Prostate gland (tissue), 2 donors: Measurements from ENCODE around the gene TIMM23. TPM values are rescaled to one million over a fixed set of nuclear protein-coding genes. Genes with fewer than 3 reads are reported as not detected.

Source experiments
- DNase-seq: peaks from one replicate; pipeline ENCODE4 v3.0.0-alpha.2; 2019; ENCODE audit warnings: low spot score
- H3K27ac ChIP-seq, 2 donors: fragments of 200-600 bp; sonication (generic); 2 replicates each; pipeline ENCODE4 v1.5.1; 2017 to 2019
- H3K27me3 ChIP-seq: fragments of 200-600 bp; sonication (generic); replicated peaks from 2 replicates; pipeline ENCODE4 v1.5.1; 2019; ENCODE audit not compliant: insufficient read depth
- H3K36me3 ChIP-seq, 2 donors: fragments of 200-600 bp; sonication (generic); 1 replicate in 1 of 2; 2 replicates in 1 of 2; pipeline versions ENCODE4 v1.5.1 to v1.8.1; 2017 to 2019
- H3K4me1 ChIP-seq: fragments of 200-600 bp; sonication (generic); replicated peaks from 2 replicates; pipeline ENCODE4 v1.5.1; 2019
- H3K4me3 ChIP-seq, 2 donors: fragments of 200-600 bp; sonication (generic); 2 replicates each; pipeline ENCODE4 v1.5.1; 2017 to 2019
- H3K9me3 ChIP-seq: fragments of 200-600 bp; sonication (generic); 2 replicates; pipeline ENCODE4 v1.5.1; 2017
- CTCF ChIP-seq, 4 experiments: fragments of 200-600 bp in 2 of 4; fragments of 450-650 bp in 2 of 4; sonication (generic) in 2 of 4; IDR thresholded peaks; 1 replicate in 3 of 4; 2 replicates in 1 of 4; pipeline ENCODE4 v1.5.1; 2016 to 2019; ENCODE audit warnings: antibody characterized with exemption in 4 of 4, mild to moderate bottlenecking in 2 of 4, moderate library complexity in 2 of 4
- POLR2A ChIP-seq: fragments of 450-650 bp; IDR thresholded peaks from one replicate; pipeline ENCODE4 v1.6.1; 2016; ENCODE audit warnings: antibody characterized with exemption, mild to moderate bottlenecking
- POLR2AphosphoS5 ChIP-seq: sonication (generic); formaldehyde crosslinking; IDR thresholded peaks from one replicate; pipeline ENCODE4 v1.6.1; 2017; ENCODE audit warnings: antibody characterized with exemption
- WGBS: methylation state at CpG from one replicate; pipeline ENCODE4 v1.1.5; 2018; 5-methylcytosine and 5-hydroxymethylcytosine counted together
- intact Hi-C: fragments of 100-400 bp; cut with DNase I; formaldehyde crosslinking; loops from one replicate; pipeline ENCODE4 v1.14.2; 2022
- total RNA-seq, 2 donors: library from RNA; depleted of rRNA; stranded (reverse); fragments of >200 nt; gene quantifications; one replicate each; pipeline ENCODE4 v1.1.0, GENCODE V29; 2016

Gene TIMM23
- total RNA-seq, 2 donors from 2014 or later, result 60.8 to 93.5 TPM

DNA sequence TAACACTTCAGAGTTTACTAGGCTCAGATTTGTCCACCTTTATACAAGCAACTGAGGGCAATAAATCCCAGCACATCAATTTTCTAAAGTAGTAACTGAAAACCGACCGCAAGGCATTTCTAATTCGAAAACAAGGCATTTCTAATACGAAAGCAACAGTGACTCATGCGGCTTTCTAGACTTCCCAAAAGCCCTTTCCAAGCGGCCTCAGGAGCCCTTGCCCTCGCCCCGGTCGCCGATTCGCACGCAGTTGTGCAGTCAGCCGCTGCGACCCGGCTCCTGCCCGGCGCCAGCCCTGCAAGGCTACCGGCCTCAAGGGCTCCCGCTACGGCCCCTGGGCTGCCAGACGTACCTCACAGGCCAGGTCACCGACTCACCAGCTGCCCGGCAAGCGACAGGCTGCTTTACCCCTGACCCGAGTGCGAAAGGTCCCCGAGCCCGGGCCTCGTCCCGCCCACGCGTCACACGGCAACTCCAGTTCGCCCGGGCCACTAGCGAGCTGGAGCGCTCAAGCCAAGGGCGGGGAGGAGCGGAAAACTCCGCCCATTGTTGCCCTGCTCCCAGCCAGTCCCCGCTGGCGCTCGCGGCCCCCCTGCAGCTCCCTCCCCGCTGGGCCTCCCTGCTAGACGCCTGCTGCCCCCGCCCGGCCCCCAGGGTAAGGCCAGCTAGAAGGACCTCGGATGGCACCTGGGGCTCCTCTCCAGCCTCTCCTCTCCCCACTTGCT, 50.9 kb downstream of the TIMM23 start:
- TF ChIP-seq POLR2AphosphoS5, result peak; percentile 72
- peak; percentile 47 for TF ChIP-seq POLR2A
- peak in 1 of 4 experiments; percentile 8 for TF ChIP-seq CTCF (IDR thresholded peaks at IDR 0.05)
- H3K27ac ChIP-seq, result peak overlapping the region; percentile 73 to 78
- intact Hi-C loops, result no loop called here
- H3K36me3 ChIP-seq, result no peaks in the 10 kb centered on the region
- peak overlapping the region; percentile 46 to 53 for H3K4me3 ChIP-seq
- H3K9me3 ChIP-seq, result no peaks in the 10 kb centered on the region
- DNase-seq, result peak; percentile 85
- H3K4me1 ChIP-seq, result no peaks in the 10 kb centered on the region
- H3K27me3 ChIP-seq, result no peaks in the 10 kb centered on the region
- 4% methylated on average over 38 of the region's 49 CpGs for WGBS

GRCh38 chr10:46024948-46025347, 52.7 kb downstream of the TIMM23 start:
- no peaks in the 10 kb centered on the region for H3K4me1 ChIP-seq

DNA sequence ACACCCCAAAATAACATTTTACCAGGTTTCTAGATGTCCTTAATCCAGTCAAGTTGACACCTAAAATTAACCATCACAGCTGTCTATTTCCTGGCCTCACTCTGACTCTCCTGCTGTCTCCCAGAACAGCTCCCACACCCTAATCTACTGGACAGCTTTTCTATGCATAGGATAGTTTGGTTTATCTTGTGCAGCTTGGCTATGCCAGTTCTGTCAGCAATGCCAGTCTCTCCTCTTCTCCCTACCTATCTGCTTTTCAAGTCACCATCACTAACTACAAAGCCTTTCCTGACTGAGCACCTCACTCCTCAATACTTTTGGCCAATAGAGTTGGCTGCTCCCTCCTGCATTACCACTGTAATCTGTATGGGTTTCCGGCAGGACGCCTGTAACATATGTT, 53.1 kb downstream of the TIMM23 start:
- H3K27me3 ChIP-seq, result no peaks in the 10 kb centered on the region
- H3K4me3 ChIP-seq, result no peak overlapping the region
- H3K4me1 ChIP-seq, result no peaks in the 10 kb centered on the region
- H3K9me3 ChIP-seq, result no peaks in the 10 kb centered on the region
- intact Hi-C loops, result no loop called here
- WGBS, result 92% methylated on average over 2 of the region's 2 CpGs
- H3K27ac ChIP-seq, result peak overlapping the region; percentile 9 to 45
- TF ChIP-seq POLR2AphosphoS5, result no peak
- DNase-seq, result no peak
- H3K36me3 ChIP-seq, result no peaks in the 10 kb centered on the region

More at GRCh38 chr10:46024948-46025347, 52.7 kb downstream of the TIMM23 start:
- H3K27ac ChIP-seq, result peak overlapping the region; percentile 9 to 45
- no peaks in the 10 kb centered on the region for H3K27me3 ChIP-seq
- no peak overlapping the region for H3K4me3 ChIP-seq
- H3K9me3 ChIP-seq, result no peaks in the 10 kb centered on the region
- H3K36me3 ChIP-seq, result no peaks in the 10 kb centered on the region
- TF ChIP-seq POLR2A (no peak), POLR2AphosphoS5 (no peak), CTCF (IDR thresholded peaks at IDR 0.05) (no peak)
- no peak for DNase-seq
- intact Hi-C loops, result no loop called here

DNA sequence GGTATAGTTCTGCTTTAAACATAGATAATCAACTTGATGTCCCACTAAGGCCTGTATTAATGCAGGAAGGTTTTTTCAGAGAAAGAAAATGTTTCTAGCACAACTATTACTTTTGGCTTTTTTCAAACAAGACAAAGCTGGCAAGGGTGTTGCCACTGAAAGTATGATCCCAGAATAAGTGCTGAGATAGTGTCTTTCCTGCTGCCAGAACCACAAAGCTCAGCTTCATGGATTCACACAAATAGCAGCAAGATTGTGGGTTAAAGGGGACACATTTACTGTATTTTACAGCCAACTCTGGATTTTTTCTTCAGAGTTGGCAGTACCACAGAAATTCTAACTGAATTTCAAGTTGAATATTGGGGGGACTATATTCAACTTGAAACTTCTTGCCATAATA, 53.8 kb downstream of the TIMM23 start:
- H3K27me3 ChIP-seq, result no peaks in the 10 kb centered on the region
- no peaks in the 10 kb centered on the region for H3K36me3 ChIP-seq
- no peaks in the 10 kb centered on the region for H3K4me1 ChIP-seq
- H3K4me3 ChIP-seq, result no peak overlapping the region
- DNase-seq, result no peak
- peak overlapping the region in 1 of 2 donors; percentile 45 for H3K27ac ChIP-seq
- no peaks in the 10 kb centered on the region for H3K9me3 ChIP-seq
- intact Hi-C loops, result no loop called here
- TF ChIP-seq POLR2AphosphoS5 (no peak), CTCF (IDR thresholded peaks at IDR 0.05) (no peak), POLR2A (no peak)

- Histone ChIP-seq H3K9me3 (no peaks in the 10 kb centered on the region), H3K4me1 (no peaks in the 10 kb centered on the region), H3K36me3 (no peaks in the 10 kb centered on the region), H3K27ac (peak overlapping the region; percentile 91 to 95), H3K4me3 (peak overlapping the region; percentile 75 to 80), H3K27me3 (no peaks in the 10 kb centered on the region)
- peak; percentile 37 for TF ChIP-seq POLR2AphosphoS5
- TF ChIP-seq POLR2A, result no peak
- TF ChIP-seq CTCF (IDR thresholded peaks at IDR 0.05), result peak in 3 of 4 experiments; percentile 39 to 69 (median 56)
- no peak for DNase-seq
- WGBS, result 23% methylated on average over 6 of the region's 6 CpGs
- intact Hi-C loops, result no loop called here
These were observed 56.5 kb downstream of the TIMM23 start for GRCh38 chr10:46028584-46029460.
